Measurements from ENCODE around the gene CEP112.

DNA sequence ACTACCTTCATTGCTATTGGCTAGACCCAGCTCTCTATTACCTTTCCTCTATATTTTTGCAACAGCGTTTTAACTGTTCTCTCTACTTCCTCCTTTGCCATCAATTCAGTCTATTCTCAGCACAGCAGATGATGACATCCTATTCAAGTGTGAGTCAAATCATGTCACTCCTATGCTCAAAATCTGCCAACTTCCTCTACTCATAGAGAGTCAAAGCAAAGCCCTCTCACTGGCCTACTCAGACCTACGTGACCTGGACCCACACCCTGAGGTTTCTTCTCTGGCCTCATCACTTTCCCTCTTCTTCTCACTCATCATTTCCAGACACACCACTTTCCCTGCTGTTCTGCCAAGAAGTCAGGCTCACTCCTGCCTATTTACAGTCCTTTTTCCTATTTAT lies 341.4 kb downstream of the CEP112 start:
- TF ChIP-seq ZNF384 (IDR thresholded peaks at IDR 0.05) (no peak), ARNT (IDR thresholded peaks at IDR 0.05) (no peak), SUZ12 (IDR thresholded peaks at IDR 0.05) (no peak), TARDBP (IDR thresholded peaks at IDR 0.05) (no peak), LEF1 (IDR thresholded peaks at IDR 0.05; ENCODE audit: borderline replicate concordance) (no peak), NFRKB (IDR thresholded peaks at IDR 0.05) (no peak), SP1 (IDR thresholded peaks at IDR 0.05) (no peak), FOXA1 (IDR thresholded peaks at IDR 0.05) (no peak), FOXM1 (IDR thresholded peaks at IDR 0.05; ENCODE audit: borderline replicate concordance) (no peak), PKNOX1 (IDR thresholded peaks at IDR 0.05) (no peak), BHLHE40 (IDR thresholded peaks at IDR 0.05; ENCODE audit: borderline replicate concordance) (no peak)

Data from HEK293T (cell line).